ENCODE data around the gene FCRL6. TPM values are rescaled to one million over a fixed set of nuclear protein-coding genes. Genes with fewer than 3 reads are reported as not detected.

Gene FCRL6
- polyA plus RNA-seq, 3 donors: 0.08 to 0.65 (median 0.36) TPM

- peak in 1 of 3 donors; percentile 53 for DNase-seq (ENCODE audit: low read depth in 3 of 3, low spot score in 2 of 3)
Observed at GRCh38 chr1:159798893-159799292, 3.3 kb upstream of the FCRL6 start.

DNA sequence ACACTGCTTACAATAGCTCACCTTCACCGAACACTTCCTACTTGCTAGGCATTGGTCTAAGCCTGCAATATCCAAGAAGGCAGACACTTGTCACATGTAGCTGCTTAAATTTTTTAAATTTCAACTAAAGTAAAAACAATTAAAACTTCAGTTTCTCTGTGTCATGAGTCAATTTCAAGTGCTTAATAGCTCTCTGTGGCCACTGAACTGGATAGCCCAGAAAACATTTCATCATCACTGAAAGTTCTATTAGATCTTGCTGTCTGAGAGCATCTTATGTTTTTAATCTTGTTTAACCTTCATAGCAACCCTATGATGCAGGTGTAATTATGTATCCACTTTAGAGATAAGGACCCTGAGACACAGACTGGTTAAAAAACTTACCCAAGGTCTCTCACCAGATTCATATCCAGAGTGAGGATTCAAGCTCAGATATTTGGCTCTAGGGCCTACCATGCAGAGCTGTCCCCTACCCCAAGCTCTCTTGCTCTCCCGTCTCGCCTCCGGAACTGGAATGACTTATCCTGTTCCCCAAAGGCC is 2.6 kb upstream of the FCRL6 start:
- DNase-seq (ENCODE audit: low read depth in 3 of 3, low spot score in 2 of 3): no peak

DNA sequence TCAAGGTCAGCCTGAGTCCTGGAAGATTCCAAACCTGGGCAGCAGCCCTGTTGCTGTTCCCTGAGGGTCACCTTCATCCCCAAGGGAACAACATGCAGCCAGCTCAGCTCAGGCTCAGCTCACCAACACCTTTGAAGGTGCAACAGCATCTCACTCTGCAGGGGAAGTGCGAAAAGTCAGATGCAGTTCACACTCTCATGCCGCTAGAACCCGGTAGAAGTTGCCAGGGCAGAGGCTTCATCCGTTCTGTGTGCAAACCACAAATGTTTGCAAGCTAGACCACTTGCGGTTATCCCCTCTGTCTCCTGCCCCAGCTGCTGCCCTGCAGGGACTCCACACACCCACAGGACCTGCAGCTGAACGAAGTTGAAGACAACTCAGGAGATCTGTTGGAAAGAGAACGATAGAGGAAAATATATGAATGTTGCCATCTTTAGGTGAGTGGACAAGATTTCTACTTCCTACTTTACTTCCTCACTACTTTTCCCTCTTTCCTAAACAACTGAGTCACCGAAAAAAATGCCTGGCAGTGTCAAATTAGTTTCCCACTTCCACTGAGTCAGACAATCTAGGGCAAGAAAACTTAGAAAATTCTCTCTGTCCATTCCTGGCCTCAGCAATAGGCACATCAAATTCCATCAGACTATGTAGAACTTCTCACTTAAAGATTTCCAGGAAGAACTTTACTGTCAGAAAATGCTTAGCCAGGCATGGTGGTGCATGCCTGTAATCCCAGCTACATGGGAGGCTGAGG is 1.8 kb upstream of the FCRL6 start:
- no peak for DNase-seq (ENCODE audit: low read depth in 3 of 3, low spot score in 2 of 3)

GRCh38 chr1:159803956-159804689 is 2.0 kb downstream of the FCRL6 start:
- DNase-seq (ENCODE audit: low read depth in 3 of 3, low spot score in 2 of 3): no peak

DNA sequence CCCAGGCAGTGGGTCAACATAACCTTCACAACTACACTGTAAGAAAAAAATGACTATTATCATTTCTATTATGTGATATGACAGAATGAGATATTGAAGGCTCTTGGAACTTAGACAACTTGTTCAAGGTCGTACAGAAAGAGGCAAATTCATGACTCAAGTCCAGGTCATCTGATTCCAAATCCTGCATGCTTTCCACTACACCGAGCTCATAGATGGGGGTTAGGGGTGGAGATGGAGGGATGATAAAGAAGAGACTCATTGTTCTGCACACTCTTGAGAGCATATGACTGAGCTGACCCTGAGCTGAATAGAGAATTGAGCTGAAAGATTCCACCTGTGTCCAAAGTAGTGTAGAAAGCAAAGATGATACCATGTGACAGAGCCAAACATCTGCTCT is 2.8 kb downstream of the FCRL6 start:
- no peak for DNase-seq (ENCODE audit: low read depth in 3 of 3, low spot score in 2 of 3)

- DNase-seq (ENCODE audit: low read depth in 3 of 3, low spot score in 2 of 3): no peak
Observed at GRCh38 chr1:159815926-159816325, 13.8 kb downstream of the FCRL6 start.

DNA sequence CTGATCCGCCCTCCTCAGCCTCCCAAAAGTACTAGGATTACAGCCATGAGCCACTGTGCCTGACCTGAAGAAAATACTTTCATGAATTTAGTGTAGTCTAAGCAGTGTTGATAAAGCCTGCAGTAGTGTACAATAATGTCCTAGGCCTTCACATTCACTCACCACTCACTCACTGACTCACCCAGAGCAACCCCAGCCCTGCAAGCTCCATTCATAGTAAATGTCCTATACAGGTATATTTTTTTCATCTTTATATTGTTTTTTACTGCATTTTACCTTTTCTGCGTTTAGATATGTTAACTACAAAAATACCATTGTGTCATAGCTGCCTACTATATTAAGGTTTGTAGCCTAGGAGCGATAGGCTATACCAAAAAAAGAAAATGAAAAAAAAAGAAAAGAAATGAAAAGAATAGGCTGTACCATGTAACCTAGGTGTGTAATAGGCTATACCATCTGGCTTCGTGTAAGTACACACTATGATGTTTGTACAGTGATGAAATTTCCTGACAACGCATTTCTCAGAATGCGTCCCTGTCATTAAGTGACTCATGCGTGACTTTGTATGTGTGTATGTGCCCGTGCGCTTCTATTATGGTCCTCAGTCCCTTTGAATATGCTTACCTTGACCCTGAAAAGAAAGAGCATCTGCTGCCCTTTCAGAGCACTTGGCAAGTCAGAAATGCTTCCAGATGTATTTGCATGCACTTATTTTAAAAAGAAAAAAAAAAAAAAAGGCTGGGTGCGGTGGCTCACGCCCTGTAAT is 15.3 kb downstream of the FCRL6 start:
- DNase-seq (ENCODE audit: low read depth in 3 of 3, low spot score in 2 of 3): no peak

- DNase-seq (ENCODE audit: low read depth in 3 of 3, low spot score in 2 of 3): no peak
Observed at GRCh38 chr1:159821171-159821867, 19.2 kb downstream of the FCRL6 start.

DNA sequence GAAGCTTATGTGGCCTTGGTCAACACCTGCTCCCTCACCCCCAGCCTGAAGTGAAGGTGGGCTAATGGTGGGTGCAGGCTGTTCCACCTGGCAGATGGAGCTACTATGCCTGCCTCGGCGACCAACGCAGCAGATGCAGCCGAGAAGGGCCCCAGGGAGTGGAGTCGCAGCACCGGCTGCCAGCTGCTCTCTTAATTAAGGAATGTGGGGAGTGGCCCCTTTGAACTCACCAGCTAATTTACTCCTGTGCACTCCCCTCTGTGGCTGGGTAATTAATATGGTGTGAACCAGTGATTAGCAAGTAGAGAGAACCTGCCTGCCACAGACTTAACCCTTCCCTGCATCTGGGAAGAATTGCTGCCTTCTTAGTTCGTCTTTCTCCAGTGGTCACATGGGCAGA is 21.2 kb downstream of the FCRL6 start:
- no peak for DNase-seq (ENCODE audit: low read depth in 3 of 3, low spot score in 2 of 3)

DNA sequence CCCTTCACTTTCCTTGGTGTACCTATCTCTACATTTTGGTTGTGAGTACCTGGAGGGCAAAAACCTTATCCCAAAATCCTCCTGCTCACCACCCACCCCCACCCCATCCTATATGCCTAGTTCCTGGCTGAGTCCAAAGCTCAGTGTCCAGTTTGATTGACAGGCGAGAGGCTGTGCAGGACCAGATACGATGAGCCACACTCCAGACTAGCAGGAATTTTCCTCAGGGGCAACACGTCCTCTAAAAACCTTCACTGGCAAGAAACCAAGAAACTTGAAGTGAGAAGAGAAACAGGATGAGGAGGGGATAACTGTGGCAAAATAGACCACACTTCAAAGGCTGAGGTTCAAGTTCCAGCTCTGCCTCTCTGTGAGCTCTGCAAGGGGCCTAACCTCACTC is 23.4 kb downstream of the FCRL6 start:
- DNase-seq (ENCODE audit: low read depth in 3 of 3, low spot score in 2 of 3): no peak

DNA sequence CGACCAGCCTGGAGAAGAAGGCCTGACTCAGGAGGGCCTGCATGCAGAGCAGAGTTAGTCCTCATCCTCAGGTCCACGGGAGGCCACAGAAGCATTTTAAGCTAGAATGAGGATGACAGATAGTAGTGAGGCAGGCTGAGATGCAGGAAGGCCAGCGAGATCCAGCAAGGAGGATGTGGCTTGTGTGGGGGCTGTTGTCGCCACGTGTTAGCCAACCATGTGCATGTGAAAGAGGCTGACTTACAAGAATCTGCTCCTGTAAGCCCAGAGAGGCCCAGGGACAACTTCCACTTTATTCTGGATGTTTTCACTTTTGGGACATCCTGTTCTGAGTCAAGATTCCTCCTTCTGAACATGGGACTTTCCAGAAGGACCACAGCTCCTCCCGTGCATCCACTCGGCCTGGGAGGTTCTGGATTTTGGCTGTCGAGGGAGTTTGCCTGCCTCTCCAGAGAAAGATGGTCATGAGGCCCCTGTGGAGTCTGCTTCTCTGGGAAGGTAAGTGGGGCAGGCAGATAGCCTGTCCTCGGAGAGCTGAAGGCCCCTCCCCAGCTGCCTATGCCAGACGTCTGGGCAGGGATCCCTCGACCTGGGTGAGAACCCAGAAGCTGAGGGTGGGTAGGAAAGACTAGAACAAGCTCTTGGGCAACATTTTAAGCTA is 24.4 kb downstream of the FCRL6 start, which contains the start of gene SLAMF8:
Gene SLAMF8 (plus strand): TSS at position 433 of the 661 bp plus-strand sequence. CDS start 26 bp downstream, at position 459.
- DNase-seq (ENCODE audit: low read depth in 3 of 3, low spot score in 2 of 3): no peak

DNA sequence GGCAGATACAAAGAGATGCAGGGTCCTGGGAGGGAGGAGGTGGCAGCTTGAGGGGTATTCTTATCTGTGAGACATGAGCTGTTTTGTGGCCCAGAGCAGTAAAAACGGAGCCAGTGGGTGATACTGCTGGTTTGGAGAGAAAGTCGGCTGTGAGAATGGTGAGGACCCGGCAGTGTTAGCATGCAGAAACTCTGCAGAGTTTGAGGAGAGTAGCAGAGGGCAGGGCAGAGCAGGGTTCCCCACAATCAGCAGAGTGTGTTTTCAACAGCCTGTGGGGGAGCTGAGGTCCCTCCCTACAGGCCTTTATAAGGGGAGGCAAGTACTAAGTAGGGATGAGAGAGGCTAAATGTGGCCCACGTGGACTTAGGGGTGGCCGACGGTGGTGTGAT is 24.9 kb downstream of the FCRL6 start:
- DNase-seq (ENCODE audit: low read depth in 3 of 3, low spot score in 2 of 3): no peak

DNA sequence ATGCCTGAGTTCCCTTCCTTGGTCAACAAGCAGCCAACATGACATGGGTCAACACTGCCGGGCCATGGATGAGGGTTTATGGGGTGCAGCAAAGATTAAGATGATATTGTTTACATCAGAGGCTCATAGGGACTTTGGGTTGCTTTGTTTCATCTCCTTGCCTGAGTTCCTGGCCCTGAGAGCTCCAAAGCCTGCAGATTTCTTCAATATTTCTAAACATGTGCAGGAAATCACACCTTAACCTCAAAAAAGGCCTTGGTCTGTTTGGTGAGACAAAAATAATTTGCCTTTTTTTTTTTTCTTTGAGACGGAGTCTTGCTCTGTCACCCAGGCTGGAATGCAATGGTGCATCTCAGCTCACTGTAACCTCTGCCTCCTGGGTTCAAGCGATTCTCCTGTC is 25.4 kb downstream of the FCRL6 start:
- no peak for DNase-seq (ENCODE audit: low read depth in 3 of 3, low spot score in 2 of 3)

DNA sequence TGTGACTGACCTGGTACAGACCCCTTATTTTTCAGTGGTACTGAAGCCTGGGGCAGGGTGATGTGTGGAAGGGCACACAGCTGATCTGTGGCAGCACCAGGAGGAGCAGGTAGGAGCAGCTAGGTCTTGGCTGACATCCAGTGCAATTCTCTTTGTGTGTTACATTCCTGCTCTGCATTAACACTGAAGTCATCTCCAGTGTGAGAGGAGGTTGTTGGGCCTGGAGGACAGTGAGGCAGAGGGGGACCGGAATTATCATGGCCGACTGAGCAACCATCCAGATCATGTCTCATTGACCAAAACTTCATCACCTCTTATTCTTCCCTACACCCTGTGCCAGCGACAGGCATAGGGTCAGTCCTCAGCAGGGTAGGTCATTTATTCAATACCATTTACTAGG is 26.0 kb downstream of the FCRL6 start:
- no peak for DNase-seq (ENCODE audit: low read depth in 3 of 3, low spot score in 2 of 3)

GRCh38 chr1:159828581-159829272 is 26.6 kb downstream of the FCRL6 start:
- DNase-seq (ENCODE audit: low read depth in 3 of 3, low spot score in 2 of 3): no peak

GRCh38 chr1:159829273-159829634 is 27.1 kb downstream of the FCRL6 start:
- no peak for DNase-seq (ENCODE audit: low read depth in 3 of 3, low spot score in 2 of 3)

DNA sequence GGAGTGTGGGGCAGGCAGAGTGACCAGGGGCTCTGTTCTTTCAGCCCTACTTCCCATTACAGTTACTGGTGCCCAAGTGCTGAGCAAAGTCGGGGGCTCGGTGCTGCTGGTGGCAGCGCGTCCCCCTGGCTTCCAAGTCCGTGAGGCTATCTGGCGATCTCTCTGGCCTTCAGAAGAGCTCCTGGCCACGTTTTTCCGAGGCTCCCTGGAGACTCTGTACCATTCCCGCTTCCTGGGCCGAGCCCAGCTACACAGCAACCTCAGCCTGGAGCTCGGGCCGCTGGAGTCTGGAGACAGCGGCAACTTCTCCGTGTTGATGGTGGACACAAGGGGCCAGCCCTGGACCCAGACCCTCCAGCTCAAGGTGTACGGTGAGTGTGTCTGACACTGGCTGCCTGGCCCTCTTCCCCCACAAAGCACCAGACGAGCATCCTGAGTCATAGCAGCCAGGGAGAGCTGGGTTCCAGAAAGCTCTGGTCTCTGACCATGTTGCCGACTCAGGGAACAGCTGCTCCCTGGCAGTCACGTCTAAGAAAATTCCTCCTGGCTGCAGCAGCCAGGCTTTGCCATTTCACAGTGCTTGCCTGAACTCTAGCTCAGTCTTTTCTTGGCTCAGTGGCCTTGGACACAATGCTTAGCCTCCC is 27.8 kb downstream of the FCRL6 start:
- DNase-seq (ENCODE audit: low read depth in 3 of 3, low spot score in 2 of 3): no peak

- no peak for DNase-seq (ENCODE audit: low read depth in 3 of 3, low spot score in 2 of 3)
Observed at GRCh38 chr1:159830722-159831121, 28.6 kb downstream of the FCRL6 start.

Measured in right renal cortex interstitium (tissue), 3 donors.